Hepatic stellate cell (primary cell): ENCODE measurements around the gene LSM5.
"Not testable (repeated sequence)": the region's sequence is repeated elsewhere in the genome, so short reads cannot be mapped to it uniquely, and the experiment has no call there.

ENCODE experiments used
- DNase-seq: peaks from one replicate; pipeline ENCODE4 v3.0.0; 2011; ENCODE audit warnings: low spot score

Gene LSM5

GRCh38 chr7:32502728-32503127 is 12.5 kb upstream of the LSM5 start:
- DNase-seq, result no peak

DNA sequence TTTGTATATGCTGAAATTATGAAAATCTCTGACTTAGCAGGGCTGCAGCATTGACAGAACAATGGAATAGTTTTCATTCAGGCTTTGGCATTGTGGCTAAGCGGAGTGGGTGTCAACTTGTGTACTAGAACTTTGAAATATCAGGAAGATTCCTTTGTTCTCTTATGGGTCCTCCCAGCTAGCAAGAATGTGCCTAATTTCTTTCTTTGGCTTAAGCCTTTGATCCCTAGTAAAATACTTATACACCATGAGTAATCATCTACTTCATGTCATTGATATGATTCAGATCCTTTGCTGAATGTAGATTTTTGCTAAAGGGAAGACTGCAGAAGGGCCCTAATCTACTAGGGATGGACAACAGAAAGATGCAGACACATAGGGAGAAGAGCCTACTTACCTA is 11.3 kb upstream of the LSM5 start:
- DNase-seq, result peak; percentile 44

DNA sequence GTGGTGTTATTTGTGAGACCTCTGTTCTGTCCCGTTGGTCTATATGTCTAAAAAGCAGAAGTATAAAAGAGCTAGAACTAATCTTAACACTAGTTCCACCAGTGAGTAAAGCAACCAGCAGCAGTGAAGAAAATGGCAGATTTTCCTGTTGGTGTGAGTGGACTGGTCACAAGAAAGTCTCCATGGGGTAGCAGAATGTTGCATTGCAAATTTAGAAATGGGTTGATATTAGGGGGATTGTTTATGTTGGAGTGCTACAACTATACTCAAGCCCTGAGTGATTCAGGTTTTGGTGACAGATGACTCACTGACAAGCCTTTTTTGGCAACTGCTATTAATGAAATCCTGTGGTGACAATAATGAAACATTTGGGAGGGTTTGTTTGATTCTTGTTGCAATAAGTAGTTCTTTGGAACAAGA is 10.8 kb upstream of the LSM5 start:
- DNase-seq, result peak; percentile 28

GRCh38 chr7:32500216-32500615 is 10.0 kb upstream of the LSM5 start:
- not testable (repeated sequence) for DNase-seq

GRCh38 chr7:32499755-32500154 is 9.6 kb upstream of the LSM5 start:
- DNase-seq, result not testable (repeated sequence)

- peak; percentile 22 for DNase-seq
Observed at GRCh38 chr7:32496052-32496813, 6.1 kb upstream of the LSM5 start.

DNA sequence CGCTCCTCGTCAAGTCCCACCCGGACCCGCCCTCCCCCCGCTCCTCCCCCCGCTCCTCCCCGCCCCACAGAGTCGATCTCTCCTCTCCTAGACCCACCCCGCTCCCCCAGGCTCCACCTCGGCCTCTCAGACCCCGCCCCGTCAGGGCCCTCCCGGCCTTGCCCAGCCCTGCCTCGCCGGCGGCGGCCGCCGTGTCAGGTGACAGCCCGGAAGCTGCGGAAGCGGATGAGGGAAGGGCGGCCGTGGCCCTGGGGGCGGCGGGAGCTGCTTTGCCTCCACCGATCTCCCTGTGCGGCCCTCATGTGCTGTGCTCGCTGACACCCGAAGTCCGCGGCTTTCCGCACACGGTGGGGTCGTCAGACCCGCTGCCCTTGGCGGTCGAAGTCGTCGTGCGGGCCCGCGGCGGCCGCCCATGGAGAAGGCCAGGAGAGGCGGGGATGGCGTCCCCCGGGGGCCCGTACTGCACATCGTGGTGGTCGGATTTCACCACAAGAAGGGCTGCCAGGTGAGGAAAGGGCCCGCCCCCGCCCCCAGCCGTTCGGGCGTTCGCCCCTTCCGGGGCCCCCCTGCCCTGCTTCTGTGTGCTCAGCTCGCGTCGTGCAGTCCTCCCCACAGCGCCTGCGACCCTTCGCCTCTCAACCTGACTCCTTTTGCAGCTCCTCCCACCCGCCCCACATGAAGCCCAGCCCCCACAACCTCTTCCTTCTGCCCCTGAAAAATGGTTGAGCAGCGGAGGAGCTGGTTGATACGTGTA is 5.3 kb upstream of the LSM5 start, which contains the start of gene AVL9:
Gene AVL9, plus strand, starts transcription at position 192 of the 754 bp plus-strand sequence. Its CDS starts 221 bp downstream, at position 413.
- DNase-seq, result peak; percentile 94

GRCh38 chr7:32494946-32495297 is 4.7 kb upstream of the LSM5 start:
- no peak for DNase-seq

GRCh38 chr7:32489788-32490126 is 423 bp downstream of the LSM5 start:
- no peak for DNase-seq

GRCh38 chr7:32481921-32482320 is 8.3 kb downstream of the LSM5 start:
- DNase-seq, result no peak

GRCh38 chr7:32481176-32481575 is 9.0 kb downstream of the LSM5 start:
- no peak for DNase-seq

DNA sequence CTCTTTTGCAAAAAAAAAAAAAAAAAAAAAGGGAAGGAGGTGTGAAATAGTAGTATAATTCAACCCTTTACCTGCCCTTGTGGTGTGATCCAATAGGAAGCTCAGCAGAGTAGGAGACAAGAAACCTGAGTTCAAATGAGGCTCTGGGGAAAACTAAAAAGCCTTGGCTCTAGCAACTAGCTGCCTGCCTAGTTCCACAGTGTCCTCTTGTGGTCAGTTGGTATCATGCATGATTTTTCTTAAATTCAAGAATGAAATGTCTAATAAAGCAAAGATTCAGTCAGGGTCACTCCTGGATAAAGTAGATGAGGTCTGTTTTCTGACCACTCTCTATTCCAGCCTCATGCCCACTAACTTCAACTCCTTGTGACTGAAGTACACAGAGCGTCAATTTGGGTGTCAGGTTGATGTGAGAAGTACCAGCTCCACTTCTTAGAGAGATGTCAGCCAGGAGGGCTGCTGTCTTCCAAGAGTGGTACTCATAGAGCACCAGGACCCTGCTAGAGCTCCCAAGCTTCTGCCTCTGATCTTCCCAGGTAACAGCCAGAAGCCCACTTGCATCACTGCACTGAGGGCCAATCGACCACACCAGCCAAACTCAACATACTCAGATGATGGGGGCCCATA is 10.5 kb downstream of the LSM5 start:
- peak; percentile 37 for DNase-seq

DNA sequence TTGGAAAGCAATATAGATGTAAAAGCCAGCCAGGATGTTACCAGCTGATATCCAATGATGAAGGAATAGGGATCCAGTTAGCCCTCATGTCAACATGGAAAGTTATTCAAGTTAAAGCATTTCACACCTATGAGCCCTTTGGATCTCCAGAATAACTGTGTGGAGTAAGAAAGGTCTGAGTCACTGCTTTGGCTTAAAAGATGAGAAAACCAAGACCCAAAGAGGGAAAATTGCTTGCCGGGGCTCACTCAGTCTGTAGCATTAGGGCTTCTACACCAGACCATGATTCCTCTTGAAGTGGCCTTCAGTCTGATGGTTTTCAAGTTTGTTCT is 12.6 kb downstream of the LSM5 start:
- DNase-seq, result no peak

DNA sequence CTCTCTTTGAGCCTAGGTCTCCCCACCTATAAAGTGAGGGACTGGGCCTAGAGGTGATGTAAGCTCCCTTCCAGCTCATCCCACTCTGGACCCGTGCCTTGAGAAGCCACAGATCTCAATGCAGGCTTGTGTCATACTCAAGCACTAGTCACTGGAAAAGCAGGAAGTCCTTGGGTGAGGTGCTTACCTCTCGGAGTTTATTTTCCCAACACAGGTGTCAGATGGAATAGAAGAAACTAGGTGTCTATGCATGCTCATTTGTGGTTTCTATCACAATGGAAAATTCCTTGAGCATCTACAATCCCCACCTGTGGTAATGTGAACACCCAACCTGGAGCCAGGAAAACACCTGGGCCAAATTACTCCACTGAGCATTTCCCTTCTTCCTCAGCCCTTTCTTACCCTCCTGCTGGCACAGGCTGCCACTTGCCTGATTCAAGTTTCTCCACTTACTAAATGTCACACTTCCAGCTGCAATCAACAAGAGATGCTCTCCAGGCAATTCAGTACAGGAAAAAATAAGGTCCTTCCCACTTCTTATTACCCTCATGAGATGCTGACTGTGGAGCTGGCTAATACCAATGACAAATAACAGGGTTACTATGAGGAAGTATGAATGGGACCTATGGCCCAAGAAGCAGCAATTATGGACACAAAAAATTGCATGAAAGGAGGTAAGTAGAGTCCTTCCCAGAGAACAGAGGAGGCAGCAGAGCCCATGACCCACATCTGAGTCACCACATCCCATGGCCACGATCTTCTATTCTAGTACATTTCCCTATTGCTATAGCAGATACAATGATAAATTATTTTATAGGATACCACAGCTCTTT is 13.1 kb downstream of the LSM5 start:
- no peak for DNase-seq

DNA sequence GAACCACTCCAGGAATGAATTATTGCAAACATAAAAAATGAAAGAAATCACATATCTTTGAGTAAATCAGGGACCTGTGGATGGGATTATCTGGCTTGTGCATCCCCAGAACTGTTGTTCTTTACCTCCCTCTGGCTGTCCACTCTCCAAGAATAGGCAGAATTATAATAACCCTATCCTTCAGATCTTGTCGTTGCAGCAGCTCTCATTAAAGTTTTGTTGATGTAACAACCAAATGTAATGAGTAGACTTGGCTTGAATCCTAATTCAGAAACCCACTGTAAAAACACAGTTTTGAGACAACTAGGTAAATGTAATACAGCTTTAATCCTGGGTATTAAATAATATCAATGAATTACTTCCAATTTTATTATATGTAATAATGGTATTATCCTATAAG is 16.2 kb downstream of the LSM5 start:
- no peak for DNase-seq

GRCh38 chr7:32472015-32472414 is 18.2 kb downstream of the LSM5 start:
- DNase-seq, result no peak

GRCh38 chr7:32470871-32471270 is 19.3 kb downstream of the LSM5 start:
- DNase-seq, result no peak

GRCh38 chr7:32470004-32470403 is 20.2 kb downstream of the LSM5 start:
- DNase-seq, result not testable (repeated sequence)

DNA sequence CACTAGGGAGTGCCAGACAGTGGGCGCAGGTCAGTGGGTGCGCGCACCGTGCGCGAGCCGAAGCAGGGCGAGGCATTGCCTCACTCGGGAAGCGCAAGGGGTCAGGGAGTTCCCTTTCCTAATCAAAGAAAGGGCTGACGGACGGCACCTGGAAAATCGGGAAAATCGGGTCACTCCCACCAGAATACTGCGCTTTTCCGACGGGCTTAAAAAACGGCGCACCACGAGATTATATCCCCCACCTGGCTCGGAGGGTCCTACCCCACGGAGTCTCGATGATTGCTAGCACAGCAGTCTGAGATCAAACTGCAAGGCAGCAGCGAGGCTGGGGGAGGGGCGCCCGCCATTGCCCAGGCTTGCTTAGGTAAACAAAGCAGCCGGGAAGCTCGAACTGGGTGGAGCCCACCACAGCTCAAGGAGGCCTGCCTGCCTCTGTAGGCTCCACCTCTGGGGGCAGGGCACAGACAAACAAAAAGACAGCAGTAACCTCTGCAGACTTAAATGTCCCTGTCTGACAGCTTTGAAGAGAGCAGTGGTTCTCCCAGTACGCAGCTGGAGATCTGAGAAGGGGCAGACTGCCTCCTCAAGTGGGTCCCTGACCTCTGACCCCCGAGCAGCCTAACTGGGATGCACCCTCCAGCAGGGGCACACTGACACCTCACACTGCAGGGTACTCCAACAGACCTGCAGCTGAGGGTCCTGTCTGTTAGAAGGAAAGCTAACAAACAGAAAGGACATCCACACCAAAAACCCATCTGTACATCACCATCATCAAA is 25.4 kb downstream of the LSM5 start:
- not testable (repeated sequence) for DNase-seq

- DNase-seq, result no peak
Observed at GRCh38 chr7:32462977-32463376, 27.2 kb downstream of the LSM5 start.

DNA sequence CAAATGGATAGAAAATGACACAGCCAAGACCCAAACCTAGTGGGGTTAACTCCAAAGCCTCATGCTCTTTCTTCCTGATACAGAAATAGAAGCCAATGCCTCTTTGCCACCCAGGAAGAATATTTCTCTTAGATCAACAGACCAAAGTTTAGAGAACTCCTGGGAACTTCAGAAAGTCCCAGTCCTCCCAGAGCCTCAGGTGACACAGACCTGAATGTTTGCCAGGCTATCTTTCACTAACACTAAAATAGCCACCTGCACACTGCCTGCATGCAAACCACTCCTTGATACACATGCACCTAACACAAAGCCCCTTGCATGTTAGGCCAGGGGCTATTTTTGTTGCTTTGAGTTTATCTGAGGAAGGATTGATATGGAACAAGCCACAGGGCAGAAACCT is 27.7 kb downstream of the LSM5 start:
- no peak for DNase-seq

DNA sequence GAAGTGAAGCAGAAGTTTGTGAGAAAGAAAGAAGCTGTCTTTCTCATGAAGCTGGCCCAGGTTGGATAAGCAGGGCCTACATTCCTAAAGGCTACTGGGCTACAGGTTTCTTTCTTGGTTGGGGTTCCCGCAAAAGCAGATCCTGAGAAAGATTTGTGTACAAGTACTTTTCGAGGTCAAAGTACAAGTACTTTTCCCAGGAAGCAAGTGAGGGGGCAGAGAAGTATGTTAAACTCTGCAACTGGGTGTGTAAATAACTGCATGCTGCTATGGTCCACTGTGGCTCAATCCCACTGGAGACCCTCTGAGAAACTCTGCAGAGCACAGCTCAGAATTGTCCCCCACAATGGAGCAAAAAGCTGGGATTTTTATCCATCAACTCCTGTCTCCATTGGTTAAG is 28.7 kb downstream of the LSM5 start:
- DNase-seq, result no peak
